ENCODE results near the gene SLC39A7. TPM values are rescaled to one million over a fixed set of nuclear protein-coding genes. Genes with fewer than 3 reads are reported as not detected.

SLC39A7 gene
- total RNA-seq, 1 experiment from 2014 or later: 118 TPM

- ChIA-PET CTCF (interaction anchor here (0.6 kb wide), 1 partner anchor 105 kb away, joined by 4 read pairs; no protein-coding TSS in a partner anchor), POLR2A (interaction anchor here (0.8 kb wide), 1 partner anchor 56 kb away, joined by 3 read pairs; no protein-coding TSS in a partner anchor)
- Mint-ChIP-seq H3K4me1 (ENCODE audit: insufficient read depth, unreplicated experiment) (peaks cover 24% of the 10 kb centered on the region), H3K36me3 (ENCODE audit: insufficient read depth, unreplicated experiment) (peaks cover 36% of the 10 kb centered on the region), H3K9me3 (ENCODE audit: unreplicated experiment) (no peaks in the 10 kb centered on the region), H3K27ac (ENCODE audit: low read depth, unreplicated experiment) (no peak overlapping the region), H3K27me3 (ENCODE audit: insufficient read depth, unreplicated experiment) (no peaks in the 10 kb centered on the region), H3K4me3 (ENCODE audit: unreplicated experiment) (no peak overlapping the region)
- TF ChIP-seq, protein P1, sequence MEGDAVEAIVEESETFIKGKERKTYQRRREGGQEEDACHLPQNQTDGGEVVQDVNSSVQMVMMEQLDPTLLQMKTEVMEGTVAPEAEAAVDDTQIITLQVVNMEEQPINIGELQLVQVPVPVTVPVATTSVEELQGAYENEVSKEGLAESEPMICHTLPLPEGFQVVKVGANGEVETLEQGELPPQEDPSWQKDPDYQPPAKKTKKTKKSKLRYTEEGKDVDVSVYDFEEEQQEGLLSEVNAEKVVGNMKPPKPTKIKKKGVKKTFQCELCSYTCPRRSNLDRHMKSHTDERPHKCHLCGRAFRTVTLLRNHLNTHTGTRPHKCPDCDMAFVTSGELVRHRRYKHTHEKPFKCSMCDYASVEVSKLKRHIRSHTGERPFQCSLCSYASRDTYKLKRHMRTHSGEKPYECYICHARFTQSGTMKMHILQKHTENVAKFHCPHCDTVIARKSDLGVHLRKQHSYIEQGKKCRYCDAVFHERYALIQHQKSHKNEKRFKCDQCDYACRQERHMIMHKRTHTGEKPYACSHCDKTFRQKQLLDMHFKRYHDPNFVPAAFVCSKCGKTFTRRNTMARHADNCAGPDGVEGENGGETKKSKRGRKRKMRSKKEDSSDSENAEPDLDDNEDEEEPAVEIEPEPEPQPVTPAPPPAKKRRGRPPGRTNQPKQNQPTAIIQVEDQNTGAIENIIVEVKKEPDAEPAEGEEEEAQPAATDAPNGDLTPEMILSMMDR (IDR thresholded peaks at IDR 0.05; ENCODE audit: unreplicated experiment): no peak
- intact Hi-C loops (cut with micrococcal nuclease): no loop called here
- BruUV-seq (replicated peaks): no TSS peak
- no peak for DNase-seq (ENCODE audit: unreplicated experiment)
These were observed 6.2 kb upstream of the SLC39A7 start for GRCh38 chr6:33194431-33194979.

GRCh38 chr6:33195304-33196165 lies 5.1 kb upstream of the SLC39A7 start:
- no peak overlapping the region for H3K4me3 Mint-ChIP-seq (ENCODE audit: unreplicated experiment)
- CTCF ChIA-PET: interaction anchor here (0.5 to 0.7 kb wide), 4 partner anchors 104 to 1243 kb away, joined by 3 to 4 read pairs (median 4); no protein-coding TSS in a partner anchor
- BruUV-seq (replicated peaks): no TSS peak
- H3K27ac Mint-ChIP-seq (ENCODE audit: low read depth, unreplicated experiment): no peak overlapping the region
- intact Hi-C loops (cut with micrococcal nuclease): no loop called here
- H3K9me3 Mint-ChIP-seq (ENCODE audit: unreplicated experiment): no peaks in the 10 kb centered on the region
- peaks cover 38% of the 10 kb centered on the region for H3K36me3 Mint-ChIP-seq (ENCODE audit: insufficient read depth, unreplicated experiment)
- no peaks in the 10 kb centered on the region for H3K27me3 Mint-ChIP-seq (ENCODE audit: insufficient read depth, unreplicated experiment)
- TF ChIP-seq, protein P1 (IDR thresholded peaks at IDR 0.05; ENCODE audit: unreplicated experiment): no peak
- DNase-seq (ENCODE audit: unreplicated experiment): no peak
- POLR2A ChIA-PET: no interaction called here
- peaks cover 24% of the 10 kb centered on the region for H3K4me1 Mint-ChIP-seq (ENCODE audit: insufficient read depth, unreplicated experiment)

DNA sequence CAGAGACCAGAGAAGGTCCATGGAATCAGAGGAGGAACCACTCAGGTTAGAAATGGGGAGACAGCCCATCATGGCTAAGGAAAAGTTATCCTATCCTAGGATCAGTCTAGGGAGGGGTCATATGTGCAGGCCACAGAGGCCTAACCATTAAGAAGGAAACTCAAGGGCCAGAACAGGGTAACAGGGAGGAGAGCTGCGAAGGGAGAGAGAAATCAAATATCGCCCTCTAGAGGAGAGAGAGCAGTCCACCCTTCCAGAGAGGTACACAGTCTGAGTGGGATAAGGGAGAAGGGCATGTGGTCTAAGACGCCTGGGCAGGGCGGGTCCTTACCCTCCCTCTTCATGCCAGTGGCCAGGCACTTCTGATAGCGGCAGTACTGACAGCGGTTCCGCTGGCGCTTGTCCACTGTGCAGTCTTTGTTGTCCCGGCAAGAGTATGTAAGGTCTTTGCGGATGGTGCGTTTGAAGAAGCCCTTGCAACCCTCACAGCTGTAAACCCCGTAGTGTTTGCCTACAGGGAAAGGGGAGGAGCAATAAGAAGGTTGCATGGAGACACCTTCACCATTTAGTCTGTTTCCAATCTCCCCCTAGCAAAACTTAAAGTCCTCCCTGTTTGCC lies 3.1 kb upstream of the SLC39A7 start:
- intact Hi-C loops (cut with micrococcal nuclease): no loop called here
- peak overlapping the region; percentile 1 for H3K4me3 Mint-ChIP-seq (ENCODE audit: unreplicated experiment)

More for the DNA sequence above, 3.1 kb upstream of the SLC39A7 start:
- BruUV-seq (replicated peaks): no TSS peak
- peaks cover 35% of the 10 kb centered on the region for H3K4me1 Mint-ChIP-seq (ENCODE audit: insufficient read depth, unreplicated experiment)
- no peaks in the 10 kb centered on the region for H3K27me3 Mint-ChIP-seq (ENCODE audit: insufficient read depth, unreplicated experiment)
- peak; percentile 69 for DNase-seq (ENCODE audit: unreplicated experiment)
- TF ChIP-seq, protein P1 (IDR thresholded peaks at IDR 0.05; ENCODE audit: unreplicated experiment): peak; percentile 39
- H3K27ac Mint-ChIP-seq (ENCODE audit: low read depth, unreplicated experiment): no peak overlapping the region
- H3K36me3 Mint-ChIP-seq (ENCODE audit: insufficient read depth, unreplicated experiment): peaks cover 50% of the 10 kb centered on the region
- CTCF ChIA-PET: interaction anchor here (0.7 to 1.6 kb wide), 18 partner anchors 12 to 206 kb away, joined by 3 to 8 read pairs (median 4); no protein-coding TSS in a partner anchor
- POLR2A ChIA-PET: interaction anchor here (0.6 to 1.7 kb wide), 8 partner anchors 8 to 234 kb away, joined by 3 to 8 read pairs (median 4); partner anchors contain the start of gene RING1
- H3K9me3 Mint-ChIP-seq (ENCODE audit: unreplicated experiment): no peaks in the 10 kb centered on the region

Measured in MCF 10A (cell line).